Measurements from ENCODE around the gene SLC9B2. TPM values are rescaled to one million over a fixed set of nuclear protein-coding genes. Genes with fewer than 3 reads are reported as not detected.
"Not testable (repeated sequence)": the region's sequence is repeated elsewhere in the genome, so short reads cannot be mapped to it uniquely, and the experiment has no call there.

The SLC9B2 gene
- total RNA-seq, 2 donors from 2014 or later = 3.9 to 8.7 TPM

DNA sequence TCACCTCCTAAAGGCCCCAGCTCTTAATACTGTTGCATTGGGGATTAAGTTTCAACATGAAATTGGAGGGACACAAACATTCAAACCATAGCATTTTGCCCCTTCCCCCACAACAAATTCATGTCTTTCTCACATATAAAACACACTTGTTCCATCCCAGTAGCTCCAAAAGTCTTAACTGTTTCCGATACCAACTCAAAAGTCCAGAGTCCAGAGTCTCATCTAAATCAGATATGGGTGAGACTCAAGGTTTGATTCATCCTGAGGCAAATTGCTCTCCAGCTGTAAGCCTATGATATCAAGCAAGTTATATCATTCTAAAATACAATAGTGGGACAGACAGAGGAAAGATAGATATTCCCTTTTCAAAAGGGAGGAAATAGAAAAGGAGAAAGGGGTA lies 65.8 kb downstream of the SLC9B2 start:
- intact Hi-C loops (cut with DNase I) = loop anchor here (5.0 to 10.0 kb wide), 3 partner anchors 506 to 666 kb away; partner anchors contain the start of genes NFKB1 and SLC39A8
- TF ChIP-seq POLR2AphosphoS5 (IDR thresholded peaks at IDR 0.05) (no peak), POLR2A (IDR thresholded peaks at IDR 0.05) (no peak)
- TF ChIP-seq, protein P1, sequence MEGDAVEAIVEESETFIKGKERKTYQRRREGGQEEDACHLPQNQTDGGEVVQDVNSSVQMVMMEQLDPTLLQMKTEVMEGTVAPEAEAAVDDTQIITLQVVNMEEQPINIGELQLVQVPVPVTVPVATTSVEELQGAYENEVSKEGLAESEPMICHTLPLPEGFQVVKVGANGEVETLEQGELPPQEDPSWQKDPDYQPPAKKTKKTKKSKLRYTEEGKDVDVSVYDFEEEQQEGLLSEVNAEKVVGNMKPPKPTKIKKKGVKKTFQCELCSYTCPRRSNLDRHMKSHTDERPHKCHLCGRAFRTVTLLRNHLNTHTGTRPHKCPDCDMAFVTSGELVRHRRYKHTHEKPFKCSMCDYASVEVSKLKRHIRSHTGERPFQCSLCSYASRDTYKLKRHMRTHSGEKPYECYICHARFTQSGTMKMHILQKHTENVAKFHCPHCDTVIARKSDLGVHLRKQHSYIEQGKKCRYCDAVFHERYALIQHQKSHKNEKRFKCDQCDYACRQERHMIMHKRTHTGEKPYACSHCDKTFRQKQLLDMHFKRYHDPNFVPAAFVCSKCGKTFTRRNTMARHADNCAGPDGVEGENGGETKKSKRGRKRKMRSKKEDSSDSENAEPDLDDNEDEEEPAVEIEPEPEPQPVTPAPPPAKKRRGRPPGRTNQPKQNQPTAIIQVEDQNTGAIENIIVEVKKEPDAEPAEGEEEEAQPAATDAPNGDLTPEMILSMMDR (IDR thresholded peaks at IDR 0.05) = no peak
- no peaks in the 10 kb centered on the region for H3K27me3 ChIP-seq (replicated peaks; ENCODE audit: insufficient read depth)
- no peaks in the 10 kb centered on the region for H3K36me3 ChIP-seq
- H3K4me3 ChIP-seq = no peak overlapping the region
- no peaks in the 10 kb centered on the region for H3K9me3 ChIP-seq
- H3K27ac ChIP-seq = no peak overlapping the region
- WGBS = 96% methylated on average over 1 of the region's 1 CpG
- no peak for DNase-seq (ENCODE audit: low spot score)
- H3K4me1 ChIP-seq (replicated peaks) = no peaks in the 10 kb centered on the region

DNA sequence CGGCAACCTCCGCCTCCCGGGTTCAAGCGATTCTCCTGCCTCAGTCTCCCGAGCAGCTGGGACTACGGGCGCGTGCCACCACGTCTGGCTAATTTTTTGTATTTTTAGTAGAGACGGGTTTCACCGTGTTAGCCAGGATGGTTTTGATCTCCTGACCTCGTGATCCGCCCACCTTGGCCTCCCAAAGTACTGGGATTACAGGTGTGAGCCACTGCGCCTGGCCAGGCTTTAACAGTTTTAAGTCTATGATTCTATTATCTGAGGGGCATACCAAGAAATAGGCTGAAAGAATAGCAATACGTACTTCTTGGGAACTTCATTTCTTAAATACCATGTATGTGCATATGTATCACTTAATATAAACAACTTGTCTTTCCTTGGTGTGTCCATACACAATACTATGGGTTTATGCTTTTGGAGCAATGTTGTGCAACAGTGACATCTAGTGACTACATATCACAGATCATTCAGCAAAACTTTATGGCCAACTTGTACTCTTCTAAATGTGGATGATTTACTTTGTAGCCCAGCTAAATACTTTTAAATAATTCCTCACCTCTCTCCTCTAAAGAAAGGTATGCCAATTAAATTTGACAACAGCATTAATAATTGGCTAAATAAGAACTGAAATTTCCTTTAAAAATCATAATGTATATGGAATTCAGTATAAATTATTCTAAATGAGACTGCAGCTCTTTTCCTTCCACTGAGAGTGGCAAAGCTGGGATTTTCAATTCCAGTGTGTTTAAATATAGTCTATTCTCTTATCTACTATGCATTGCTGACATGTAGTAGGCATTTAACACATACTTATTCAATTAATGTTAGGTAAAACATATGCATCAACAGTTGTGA lies 67.5 kb downstream of the SLC9B2 start:
- Histone ChIP-seq H3K9me3 (no peaks in the 10 kb centered on the region), H3K4me1 (replicated peaks) (no peaks in the 10 kb centered on the region), H3K27ac (no peak overlapping the region), H3K4me3 (no peak overlapping the region), H3K27me3 (replicated peaks; ENCODE audit: insufficient read depth) (no peaks in the 10 kb centered on the region), H3K36me3 (no peaks in the 10 kb centered on the region)
- TF ChIP-seq POLR2A (IDR thresholded peaks at IDR 0.05) = no peak
- peak; percentile 14 for TF ChIP-seq POLR2AphosphoS5 (IDR thresholded peaks at IDR 0.05)
- TF ChIP-seq, protein P1 (IDR thresholded peaks at IDR 0.05) = peak; percentile 29 to 86 (median 74)
- intact Hi-C loops (cut with DNase I) = loop anchor here (2.0 kb wide), 1 partner anchor 388 kb away; no protein-coding TSS in a partner anchor
- WGBS = 74% methylated on average over 15 of the region's 15 CpGs
- peak; percentile 42 for DNase-seq (ENCODE audit: low spot score)

DNA sequence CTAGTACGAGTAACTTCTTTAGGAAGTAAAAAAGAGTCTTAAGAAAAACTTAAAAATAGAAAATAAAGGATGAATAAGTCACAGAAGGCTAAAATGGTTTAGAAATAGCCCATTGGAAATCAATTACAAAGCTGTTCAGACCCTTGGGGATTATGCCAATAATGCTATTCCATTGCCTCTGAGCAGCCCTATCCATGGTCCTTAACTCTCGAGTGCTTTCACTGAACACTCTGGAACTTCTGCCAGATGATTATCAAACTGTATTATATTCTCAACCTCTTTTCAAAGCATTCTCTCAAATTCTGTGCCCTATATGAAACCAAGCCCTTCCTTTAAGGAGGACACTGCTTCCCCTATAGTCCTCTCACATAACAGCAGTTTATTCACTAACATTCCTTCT lies 74.0 kb downstream of the SLC9B2 start:
- Histone ChIP-seq H3K27me3 (replicated peaks; ENCODE audit: insufficient read depth) (no peaks in the 10 kb centered on the region), H3K27ac (no peak overlapping the region), H3K36me3 (no peaks in the 10 kb centered on the region), H3K9me3 (no peaks in the 10 kb centered on the region), H3K4me1 (replicated peaks) (no peaks in the 10 kb centered on the region), H3K4me3 (no peak overlapping the region)
- no peak for TF ChIP-seq POLR2AphosphoS5 (IDR thresholded peaks at IDR 0.05)
- TF ChIP-seq, protein P1 (IDR thresholded peaks at IDR 0.05) = no peak
- TF ChIP-seq POLR2A (IDR thresholded peaks at IDR 0.05) = no peak
- intact Hi-C loops (cut with DNase I) = no loop called here
- WGBS = 62% methylated on average over 2 of the region's 2 CpGs
- no peak for DNase-seq (ENCODE audit: low spot score)

DNA sequence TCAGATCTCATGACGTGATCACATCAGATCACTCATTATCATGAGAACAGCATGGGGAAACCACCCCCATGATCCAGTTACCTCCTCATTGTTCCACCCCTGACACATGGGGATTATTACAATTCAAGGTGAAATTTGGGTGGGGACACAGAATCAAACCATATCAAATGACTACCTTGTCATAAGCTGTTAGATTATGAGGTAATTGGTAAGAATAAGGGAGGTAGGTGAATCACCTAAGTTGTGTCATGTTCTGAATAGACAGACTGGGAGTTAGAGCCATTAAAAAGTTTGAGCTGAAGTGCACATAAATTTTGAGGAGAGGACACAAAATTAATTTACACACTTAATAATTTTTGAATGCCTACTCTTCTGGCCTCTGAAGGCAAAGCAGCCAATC lies 81.8 kb downstream of the SLC9B2 start:
- intact Hi-C loops (cut with DNase I) = no loop called here
- no peak for TF ChIP-seq POLR2A (IDR thresholded peaks at IDR 0.05)
- TF ChIP-seq, protein P1 (IDR thresholded peaks at IDR 0.05) = no peak
- no peak for TF ChIP-seq POLR2AphosphoS5 (IDR thresholded peaks at IDR 0.05)
- no peaks in the 10 kb centered on the region for H3K9me3 ChIP-seq
- no peak overlapping the region for H3K27ac ChIP-seq
- H3K4me3 ChIP-seq = no peak overlapping the region
- no peak for DNase-seq (ENCODE audit: low spot score)
- H3K27me3 ChIP-seq (replicated peaks; ENCODE audit: insufficient read depth) = no peaks in the 10 kb centered on the region
- H3K36me3 ChIP-seq = no peaks in the 10 kb centered on the region
- H3K4me1 ChIP-seq (replicated peaks) = no peaks in the 10 kb centered on the region
- WGBS = 93% methylated on average over 1 of the region's 1 CpG

DNA sequence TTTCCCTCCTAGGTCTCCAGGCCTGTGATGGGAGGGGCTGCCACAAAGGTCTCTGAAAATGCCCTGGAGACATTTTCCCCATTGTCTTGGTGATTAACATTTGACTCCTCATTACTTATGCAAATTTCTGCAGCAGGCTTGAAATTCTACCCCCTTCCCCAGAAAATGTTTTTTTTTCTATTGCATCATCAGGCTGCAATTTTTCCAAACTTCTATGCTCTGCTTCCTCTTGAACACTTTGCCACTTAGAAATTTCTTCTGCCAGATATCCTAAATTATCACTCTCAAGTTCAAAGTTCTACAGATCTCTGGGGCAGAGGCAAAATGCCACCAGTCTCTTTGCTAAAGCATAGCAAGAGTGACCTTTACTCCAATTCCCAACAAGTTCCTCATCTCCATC lies 82.6 kb downstream of the SLC9B2 start:
- H3K4me1 ChIP-seq (replicated peaks); H3K4me3 ChIP-seq; intact Hi-C loops (cut with DNase I); H3K27me3 ChIP-seq (replicated peaks; ENCODE audit: insufficient read depth); H3K36me3 ChIP-seq; DNase-seq (ENCODE audit: low spot score); H3K27ac ChIP-seq; H3K9me3 ChIP-seq: not testable (repeated sequence)
